Islet of Langerhans (tissue), 1 donor: Measurements from ENCODE around the gene GUCY1A2.

ENCODE experiments used
- FAIRE-seq: peaks from one replicate; lab custom pipeline; 2011; peaks lifted over from hg19 to GRCh38; lab: Jason Lieb, UNC

GUCY1A2 gene

GRCh38 chr11:106998916-106999188, 19.4 kb downstream of the GUCY1A2 start:
- FAIRE-seq = no peak

DNA sequence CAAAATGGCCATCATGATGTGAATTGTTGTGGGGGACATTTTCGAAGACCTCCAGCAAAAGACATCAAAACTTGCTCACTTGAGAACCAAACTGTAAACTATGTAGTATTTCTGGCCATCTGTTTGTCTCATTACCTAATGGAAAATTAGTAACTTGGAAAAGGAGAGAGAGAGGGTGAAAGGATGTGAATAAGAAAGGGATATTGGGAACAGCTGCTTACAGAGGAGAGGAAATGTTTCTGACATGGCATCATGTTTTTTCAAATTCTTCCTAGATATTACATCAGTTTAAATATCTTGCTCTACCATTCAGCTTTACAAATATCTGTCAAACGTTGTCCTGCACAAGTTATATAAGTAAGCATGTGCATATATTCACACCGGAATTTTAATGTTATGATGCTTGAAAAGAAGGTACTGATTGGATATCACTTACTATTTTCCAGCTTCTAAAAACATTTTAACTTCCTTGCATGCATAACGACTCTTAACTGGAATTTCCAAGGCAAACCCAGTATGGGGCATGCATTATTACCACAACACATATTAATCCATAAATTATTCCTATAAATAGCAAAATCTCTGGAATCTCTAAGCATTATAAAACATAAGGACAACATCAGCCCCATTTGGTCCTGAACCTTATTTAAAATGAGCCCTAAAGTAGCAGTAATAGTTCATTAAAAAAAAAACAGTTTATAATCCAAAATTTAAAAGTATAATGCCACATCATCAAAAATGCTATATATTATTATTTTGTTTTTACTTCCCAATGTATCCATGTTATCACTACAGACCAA, 20.0 kb downstream of the GUCY1A2 start:
- FAIRE-seq = no peak

- no peak for FAIRE-seq
Measured at GRCh38 chr11:106997227-106997626, 21.0 kb downstream of the GUCY1A2 start.

- no peak for FAIRE-seq
Measured at GRCh38 chr11:106996691-106997090, 21.6 kb downstream of the GUCY1A2 start.

- no peak for FAIRE-seq
Measured at GRCh38 chr11:106990331-106990730, 27.9 kb downstream of the GUCY1A2 start.

- no peak for FAIRE-seq
Measured at GRCh38 chr11:106989078-106989455, 29.2 kb downstream of the GUCY1A2 start.

DNA sequence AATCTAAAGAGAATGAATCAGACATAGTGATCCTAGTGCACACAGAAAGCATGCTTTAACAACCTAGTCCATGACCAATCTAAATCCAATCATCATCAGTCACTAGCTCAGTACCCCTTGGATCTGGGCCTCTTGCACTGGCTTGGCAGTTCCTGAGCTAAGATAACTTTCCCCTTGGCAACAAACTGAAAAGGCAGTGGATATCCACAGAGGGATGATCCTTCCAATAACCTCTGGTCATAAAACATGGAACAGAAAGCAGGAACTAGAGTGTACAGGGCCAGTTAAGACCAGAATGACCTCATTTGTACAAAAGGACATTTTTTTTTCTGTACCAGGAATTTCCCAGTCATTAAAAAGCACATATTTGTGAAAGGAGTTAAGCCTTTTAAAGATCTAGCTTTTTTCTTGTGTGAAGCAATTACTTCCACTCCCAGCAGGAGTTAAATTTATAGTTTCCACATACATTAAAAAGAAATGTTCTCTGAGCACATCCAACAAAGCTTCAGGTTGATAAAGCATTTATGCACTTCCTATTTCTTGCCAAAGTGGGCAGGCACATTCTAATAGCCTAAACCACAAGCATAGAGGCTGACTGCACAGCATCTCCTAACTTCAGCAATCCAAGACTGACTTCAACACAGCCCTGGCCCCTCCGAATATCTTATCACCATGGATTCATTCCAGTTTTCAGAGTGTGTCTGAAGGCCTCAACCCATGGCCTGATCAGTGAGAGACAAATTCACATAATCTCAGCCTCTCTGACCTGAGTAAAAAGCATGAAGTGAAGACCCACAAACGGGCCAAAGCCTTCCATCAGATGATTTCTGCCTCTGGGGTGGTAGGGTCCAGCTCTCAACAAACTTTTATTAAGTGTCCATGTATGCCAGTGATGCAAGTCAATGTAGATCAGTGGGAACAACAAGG, 29.9 kb downstream of the GUCY1A2 start:
- no peak for FAIRE-seq

GRCh38 chr11:106986673-106987072, 31.6 kb downstream of the GUCY1A2 start:
- no peak for FAIRE-seq

GRCh38 chr11:106986261-106986660, 32.0 kb downstream of the GUCY1A2 start:
- FAIRE-seq = no peak

DNA sequence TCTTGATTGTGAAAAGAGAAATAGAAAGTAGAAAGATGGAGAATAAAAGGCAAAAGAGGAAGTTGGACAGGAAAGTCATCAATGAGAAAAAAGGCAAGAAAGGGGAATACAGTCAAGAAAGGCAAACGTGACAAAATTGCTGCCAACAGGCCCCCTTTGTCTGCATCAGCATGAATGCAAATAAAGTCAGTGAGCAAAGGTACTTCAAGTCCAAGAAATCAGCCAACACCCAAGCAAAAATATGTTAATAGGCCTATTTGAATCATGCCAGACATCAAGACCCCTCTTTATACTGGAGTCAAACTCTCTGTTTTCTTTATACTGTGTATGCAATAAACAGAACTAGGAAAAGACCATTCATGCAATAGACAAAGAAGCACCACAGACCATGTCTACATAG, 34.3 kb downstream of the GUCY1A2 start:
- FAIRE-seq = no peak

- no peak for FAIRE-seq
Measured at GRCh38 chr11:106983261-106983660, 35.0 kb downstream of the GUCY1A2 start.

DNA sequence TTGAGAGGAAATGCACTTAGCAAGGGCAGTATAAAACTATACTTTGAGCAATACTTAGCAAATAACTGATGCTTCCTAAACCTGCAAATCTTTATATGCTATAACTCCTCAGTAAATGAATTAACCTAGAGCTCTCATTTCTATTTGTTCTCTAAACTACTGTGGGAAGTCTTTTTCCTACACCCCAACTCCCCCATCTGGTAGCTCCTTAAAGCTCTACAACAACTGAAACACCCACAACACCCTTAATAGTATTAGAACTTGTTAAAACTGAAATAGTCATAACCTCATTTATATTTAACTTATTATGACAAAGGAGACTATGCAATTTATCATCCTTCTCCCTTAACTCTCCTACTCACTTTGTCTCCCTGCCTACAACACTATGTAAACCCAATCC, 43.4 kb downstream of the GUCY1A2 start:
- FAIRE-seq = no peak

DNA sequence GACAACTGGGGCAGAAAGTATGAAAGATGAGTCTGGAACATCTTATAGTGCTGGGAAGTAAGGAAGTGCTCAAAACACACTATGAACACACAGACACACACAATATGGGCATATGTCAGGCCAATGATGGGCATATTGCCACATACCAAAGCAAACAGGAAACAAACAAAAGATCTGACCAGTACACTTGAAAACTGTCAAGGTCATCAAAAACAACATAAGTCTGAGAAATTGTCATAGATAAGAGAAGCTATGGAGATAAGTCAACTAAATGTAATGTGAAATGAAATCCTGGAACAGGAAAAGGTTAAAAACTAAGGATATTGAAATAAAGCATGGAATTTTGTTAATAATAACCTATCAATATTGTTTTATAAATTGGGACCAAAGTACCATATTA, 46.4 kb downstream of the GUCY1A2 start:
- no peak for FAIRE-seq

DNA sequence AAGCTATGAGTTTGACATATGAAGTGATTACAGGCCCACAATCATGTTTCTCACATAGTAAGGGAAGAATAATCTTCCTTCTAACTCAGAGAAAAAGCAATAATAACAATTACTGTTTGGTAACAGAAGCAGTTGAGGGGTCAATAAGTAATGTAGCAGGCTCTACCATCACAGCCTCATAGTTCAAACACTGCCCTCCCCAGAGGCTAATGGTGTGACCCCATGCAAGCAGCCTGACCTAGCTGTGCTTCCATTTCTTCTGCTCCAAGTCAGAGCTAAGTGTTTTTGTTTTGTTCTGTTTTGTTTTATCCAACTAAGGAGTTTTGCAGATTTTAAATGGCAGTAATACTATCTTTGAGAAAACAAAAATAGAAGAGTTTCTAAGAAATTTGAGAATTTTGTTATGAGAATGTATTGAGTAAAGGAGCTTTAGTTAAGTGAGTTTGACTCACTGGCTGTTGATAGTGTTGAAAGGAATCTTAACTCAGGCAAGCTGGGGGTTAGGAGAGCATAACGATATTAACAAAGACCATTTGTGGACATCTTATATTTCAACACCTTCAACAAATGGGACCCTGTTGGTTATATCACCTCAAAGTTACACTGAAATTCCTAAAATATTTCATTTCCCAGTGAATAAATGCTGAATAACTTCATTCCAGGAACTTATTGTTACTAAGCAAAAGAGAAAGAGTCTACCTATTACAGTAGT, 48.5 kb downstream of the GUCY1A2 start:
- FAIRE-seq = no peak

- FAIRE-seq = no peak
Measured at GRCh38 chr11:106962995-106963394, 55.3 kb downstream of the GUCY1A2 start.

- FAIRE-seq = no peak
Measured at GRCh38 chr11:106961518-106961917, 56.8 kb downstream of the GUCY1A2 start.

- no peak for FAIRE-seq
Measured at GRCh38 chr11:106961048-106961447, 57.2 kb downstream of the GUCY1A2 start.

DNA sequence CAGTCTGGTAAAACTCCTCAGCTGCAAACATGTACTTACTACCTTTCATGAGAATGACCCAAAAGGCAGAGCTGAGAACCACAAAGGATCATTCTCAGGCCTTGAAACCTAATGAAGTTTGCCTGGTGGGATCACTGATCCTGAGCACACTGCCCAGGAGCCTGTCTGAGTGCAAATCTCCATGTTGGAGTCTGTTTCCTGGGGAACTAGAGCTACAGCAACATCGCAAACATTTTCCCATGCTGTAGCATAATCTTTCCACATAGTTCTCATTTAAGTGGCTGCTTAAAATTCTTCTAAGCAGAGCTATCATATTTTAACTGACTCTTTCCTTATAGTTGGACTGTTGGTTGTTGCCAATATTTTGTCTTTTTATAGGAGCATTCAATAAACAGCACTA, 58.5 kb downstream of the GUCY1A2 start:
- FAIRE-seq = no peak

GRCh38 chr11:106959386-106959785, 58.9 kb downstream of the GUCY1A2 start:
- FAIRE-seq = no peak

DNA sequence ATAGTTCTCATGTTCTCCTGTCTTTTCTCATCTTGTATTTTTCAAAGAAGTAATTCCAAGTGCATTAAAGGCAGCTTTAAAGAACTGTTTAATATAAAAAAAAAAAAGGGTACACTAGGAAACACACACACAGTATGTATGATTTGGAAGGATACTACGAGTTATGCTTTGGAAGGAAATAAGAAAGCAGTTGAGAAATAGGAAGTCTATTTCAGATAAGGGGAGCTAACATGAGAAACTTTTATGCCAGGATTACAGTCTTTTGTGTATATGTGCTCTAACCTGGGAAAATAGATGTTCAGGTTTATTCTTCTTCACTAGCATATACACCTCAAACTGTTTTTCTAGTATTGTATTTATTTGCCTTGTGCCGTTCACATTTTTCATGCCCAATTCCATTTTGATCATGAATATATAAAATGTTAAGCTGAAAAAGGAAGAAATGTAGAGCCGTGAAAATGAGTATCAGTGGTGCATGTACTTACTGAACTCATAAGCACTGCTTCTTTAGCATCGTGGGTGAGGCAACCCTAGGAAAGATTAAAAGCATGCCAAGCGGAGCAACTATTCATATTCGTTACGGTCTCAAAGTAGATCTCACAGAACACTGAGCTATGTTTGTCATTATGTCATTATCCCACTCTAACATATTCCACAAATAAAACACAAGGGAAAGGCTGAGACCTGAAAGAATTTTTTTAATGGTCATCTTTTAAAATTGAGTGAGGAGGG, 59.6 kb downstream of the GUCY1A2 start:
- FAIRE-seq = no peak

- no peak for FAIRE-seq
Measured at GRCh38 chr11:106957030-106957482, 61.2 kb downstream of the GUCY1A2 start.

DNA sequence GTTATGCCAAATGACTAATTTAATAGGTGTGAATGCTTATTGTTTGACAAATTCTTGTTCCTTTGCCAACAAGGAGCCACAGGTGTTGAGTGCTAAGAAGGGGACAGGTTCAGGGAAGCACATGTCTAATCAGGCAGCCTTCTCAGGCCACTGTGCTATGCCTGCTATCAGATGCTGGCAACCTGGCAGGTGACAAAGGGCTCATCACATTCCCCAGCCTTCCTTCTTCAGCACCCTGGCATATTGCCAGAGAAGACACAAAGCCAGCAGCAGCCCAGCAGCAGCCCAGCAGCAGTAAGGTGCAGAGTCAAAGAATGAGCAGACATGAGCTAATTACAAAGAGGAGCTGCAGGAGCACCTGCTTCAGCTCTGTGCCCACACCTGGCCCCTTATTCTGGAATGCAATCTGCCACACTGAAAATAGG, 68.2 kb downstream of the GUCY1A2 start:
- no peak for FAIRE-seq
